Measurements from ENCODE around the gene PIF1.
"Not testable (repeated sequence)": the region's sequence is repeated elsewhere in the genome, so short reads cannot be mapped to it uniquely, and the experiment has no call there.

Gene PIF1

DNA sequence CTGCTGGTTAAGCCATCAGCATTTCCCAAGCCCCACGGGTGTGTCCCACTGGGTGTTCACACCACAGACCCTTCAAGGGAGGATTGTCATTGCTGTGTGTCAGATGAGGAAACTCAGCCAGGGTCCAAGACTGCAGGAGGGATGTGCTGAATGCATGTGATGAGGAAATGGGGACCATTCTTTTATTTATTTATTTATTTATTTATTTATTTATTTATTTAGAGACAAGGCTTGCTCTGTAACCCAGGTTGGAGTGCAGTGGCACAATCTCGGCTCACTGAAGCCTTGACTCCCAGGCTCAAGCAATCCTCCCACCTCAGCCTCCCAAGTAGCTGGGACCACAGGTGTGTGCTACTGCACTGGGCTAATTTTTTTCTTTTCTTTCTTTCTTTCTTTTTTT lies 20.8 kb downstream of the PIF1 start:
- no peaks in the 10 kb centered on the region for H3K36me3 ChIP-seq (ENCODE audit: control insufficient read depth, insufficient read depth, low read length)
- H3K27me3 ChIP-seq (ENCODE audit: control insufficient read depth, insufficient read depth, low read length), result no peaks in the 10 kb centered on the region
- H3K9me3 ChIP-seq (ENCODE audit: control insufficient read depth, low read length), result no peaks in the 10 kb centered on the region
- no peak overlapping the region for H3K9ac ChIP-seq (ENCODE audit: low read length)
- no peak overlapping the region for H3K4me3 ChIP-seq (ENCODE audit: low read length)
- H3K4me1 ChIP-seq (ENCODE audit: control insufficient read depth, insufficient read depth, low read length), result no peaks in the 10 kb centered on the region

DNA sequence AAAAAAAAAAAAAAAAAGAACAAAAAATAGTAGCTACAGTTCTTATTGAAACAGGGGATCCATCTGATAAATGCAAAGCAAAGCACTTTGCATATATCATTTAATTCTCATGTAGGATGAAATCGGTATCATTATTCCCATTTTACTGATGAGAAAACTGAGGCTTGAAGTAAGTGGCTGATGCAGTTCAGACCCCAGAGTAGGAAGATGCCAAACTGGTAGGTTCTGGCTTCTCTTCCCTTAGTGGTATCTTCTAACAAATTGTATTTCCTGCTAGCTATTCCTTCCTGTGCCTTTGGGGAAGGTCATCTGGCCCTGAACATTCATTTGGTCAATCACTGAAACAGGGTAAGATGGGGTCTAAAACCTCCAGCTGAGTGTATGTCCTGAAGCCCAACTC lies 21.9 kb downstream of the PIF1 start:
- Histone ChIP-seq H3K9me3 (ENCODE audit: control insufficient read depth, low read length) (no peaks in the 10 kb centered on the region), H3K9ac (ENCODE audit: low read length) (no peak overlapping the region), H3K27me3 (ENCODE audit: control insufficient read depth, insufficient read depth, low read length) (no peaks in the 10 kb centered on the region), H3K4me1 (ENCODE audit: control insufficient read depth, insufficient read depth, low read length) (no peaks in the 10 kb centered on the region), H3K36me3 (ENCODE audit: control insufficient read depth, insufficient read depth, low read length) (no peaks in the 10 kb centered on the region), H3K4me3 (ENCODE audit: low read length) (no peak overlapping the region)

DNA sequence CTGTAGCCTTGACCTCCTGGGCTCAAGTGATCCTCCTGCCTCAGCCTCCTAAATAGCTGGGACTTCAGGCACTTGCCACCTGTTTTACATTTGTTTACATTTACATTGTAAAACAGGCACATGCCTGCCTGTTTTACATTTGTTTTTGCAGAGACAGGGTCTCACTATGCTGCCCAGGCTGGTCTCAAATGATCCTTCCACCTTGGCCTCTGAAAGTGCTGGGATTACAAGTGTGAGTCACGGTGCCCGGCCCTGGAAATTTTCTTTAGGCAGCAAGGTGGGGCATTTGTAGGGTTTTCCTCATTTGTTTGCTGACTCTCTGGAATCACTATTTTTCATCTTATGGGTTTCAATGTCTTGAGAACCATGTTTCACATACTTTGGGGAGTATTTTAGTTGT lies 25.0 kb downstream of the PIF1 start:
- H3K36me3 ChIP-seq (ENCODE audit: control insufficient read depth, insufficient read depth, low read length), result no peaks in the 10 kb centered on the region
- H3K9ac ChIP-seq (ENCODE audit: low read length), result no peak overlapping the region
- H3K4me1 ChIP-seq (ENCODE audit: control insufficient read depth, insufficient read depth, low read length), result no peaks in the 10 kb centered on the region
- no peaks in the 10 kb centered on the region for H3K9me3 ChIP-seq (ENCODE audit: control insufficient read depth, low read length)
- H3K27me3 ChIP-seq (ENCODE audit: control insufficient read depth, insufficient read depth, low read length), result no peaks in the 10 kb centered on the region
- no peak overlapping the region for H3K4me3 ChIP-seq (ENCODE audit: low read length)

DNA sequence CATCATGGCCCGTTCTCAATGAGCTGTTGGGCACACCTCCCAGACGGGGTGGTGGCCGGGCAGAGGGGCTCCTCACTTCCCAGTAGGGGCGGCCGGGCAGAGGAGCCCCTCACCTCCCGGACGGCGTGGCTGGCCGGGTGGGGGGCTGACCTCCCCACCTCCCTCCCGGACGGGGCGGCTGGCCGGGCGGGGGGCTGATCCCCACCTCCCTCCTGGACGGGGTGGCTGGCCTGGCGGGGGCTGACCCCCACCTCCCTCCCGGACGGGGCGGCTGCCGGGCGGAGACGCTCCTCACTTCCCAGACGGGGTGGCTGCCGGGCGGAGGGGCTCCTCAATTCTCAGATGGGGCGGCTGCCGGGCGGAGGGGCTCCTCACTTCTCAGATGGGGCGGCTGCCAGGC lies 26.5 kb downstream of the PIF1 start:
- not testable (repeated sequence) for H3K9ac ChIP-seq (ENCODE audit: low read length); H3K4me1 ChIP-seq (ENCODE audit: control insufficient read depth, insufficient read depth, low read length); H3K27me3 ChIP-seq (ENCODE audit: control insufficient read depth, insufficient read depth, low read length); H3K9me3 ChIP-seq (ENCODE audit: control insufficient read depth, low read length); H3K4me3 ChIP-seq (ENCODE audit: low read length); H3K36me3 ChIP-seq (ENCODE audit: control insufficient read depth, insufficient read depth, low read length)

DNA sequence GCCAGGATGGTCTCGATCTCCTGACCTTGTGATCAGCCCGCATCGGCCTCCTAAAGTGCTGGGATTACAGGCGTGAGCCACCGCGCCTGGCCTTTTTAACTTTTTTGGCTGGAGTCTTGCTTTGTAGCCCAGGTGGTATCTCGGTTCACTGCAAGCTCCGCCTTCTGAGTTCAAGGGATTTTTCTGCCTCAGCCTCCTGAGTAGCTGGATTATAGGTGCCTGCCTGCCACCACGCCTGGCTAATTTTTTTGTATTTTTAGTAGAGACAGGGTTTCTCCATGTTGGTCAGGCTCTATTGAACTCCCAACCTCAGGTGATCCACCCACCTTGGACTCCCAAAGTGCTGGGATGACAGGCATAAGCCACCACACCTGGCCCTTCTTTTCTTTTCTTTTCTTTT lies 29.5 kb downstream of the PIF1 start:
- not testable (repeated sequence) for H3K9me3 ChIP-seq (ENCODE audit: control insufficient read depth, low read length); H3K4me1 ChIP-seq (ENCODE audit: control insufficient read depth, insufficient read depth, low read length); H3K9ac ChIP-seq (ENCODE audit: low read length); H3K36me3 ChIP-seq (ENCODE audit: control insufficient read depth, insufficient read depth, low read length); H3K27me3 ChIP-seq (ENCODE audit: control insufficient read depth, insufficient read depth, low read length); H3K4me3 ChIP-seq (ENCODE audit: low read length)

DNA sequence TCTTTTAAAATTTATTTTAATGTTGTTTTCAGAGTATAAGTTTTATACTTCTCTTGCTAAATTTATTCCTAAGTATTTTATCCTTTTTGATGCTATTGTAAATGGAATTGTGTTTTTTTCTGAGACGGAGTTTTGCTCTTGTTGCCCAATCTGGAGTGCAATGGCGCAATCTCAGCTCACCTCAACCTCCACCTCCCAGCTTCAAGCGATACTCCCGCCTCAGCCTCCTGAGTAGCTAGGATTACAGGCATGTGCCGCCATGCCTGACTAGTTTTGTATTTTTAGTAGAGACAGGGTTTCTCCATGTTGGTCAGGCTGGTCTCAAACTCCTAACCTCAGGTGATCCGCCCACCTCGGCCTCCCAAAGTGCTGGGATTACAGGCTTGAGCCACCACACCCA lies 30.1 kb downstream of the PIF1 start:
- not testable (repeated sequence) for H3K36me3 ChIP-seq (ENCODE audit: control insufficient read depth, insufficient read depth, low read length); H3K9me3 ChIP-seq (ENCODE audit: control insufficient read depth, low read length); H3K4me1 ChIP-seq (ENCODE audit: control insufficient read depth, insufficient read depth, low read length); H3K27me3 ChIP-seq (ENCODE audit: control insufficient read depth, insufficient read depth, low read length); H3K4me3 ChIP-seq (ENCODE audit: low read length); H3K9ac ChIP-seq (ENCODE audit: low read length)

DNA sequence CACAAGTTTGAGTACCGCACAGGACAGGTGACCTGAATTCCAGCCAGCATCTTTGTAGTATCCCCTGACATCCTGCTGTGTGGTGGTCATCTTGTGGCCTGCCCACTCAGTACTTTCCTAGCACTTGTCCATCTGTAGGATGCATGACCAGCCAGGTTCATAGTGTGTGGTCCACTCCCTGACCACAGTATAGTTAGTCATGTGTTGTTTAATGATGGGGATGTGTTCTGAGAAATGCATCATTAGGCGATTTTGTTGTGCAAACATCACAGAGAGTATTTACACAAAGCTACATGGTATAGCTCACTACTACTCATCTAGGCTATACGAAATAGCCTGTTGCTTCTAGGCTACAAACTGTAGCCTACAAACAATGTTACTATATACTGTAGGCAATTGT lies 33.2 kb downstream of the PIF1 start:
- H3K9ac ChIP-seq (ENCODE audit: low read length), result no peak overlapping the region
- no peak overlapping the region for H3K4me3 ChIP-seq (ENCODE audit: low read length)
- H3K4me1 ChIP-seq (ENCODE audit: control insufficient read depth, insufficient read depth, low read length), result no peaks in the 10 kb centered on the region
- no peaks in the 10 kb centered on the region for H3K9me3 ChIP-seq (ENCODE audit: control insufficient read depth, low read length)
- no peaks in the 10 kb centered on the region for H3K36me3 ChIP-seq (ENCODE audit: control insufficient read depth, insufficient read depth, low read length)
- no peaks in the 10 kb centered on the region for H3K27me3 ChIP-seq (ENCODE audit: control insufficient read depth, insufficient read depth, low read length)

DNA sequence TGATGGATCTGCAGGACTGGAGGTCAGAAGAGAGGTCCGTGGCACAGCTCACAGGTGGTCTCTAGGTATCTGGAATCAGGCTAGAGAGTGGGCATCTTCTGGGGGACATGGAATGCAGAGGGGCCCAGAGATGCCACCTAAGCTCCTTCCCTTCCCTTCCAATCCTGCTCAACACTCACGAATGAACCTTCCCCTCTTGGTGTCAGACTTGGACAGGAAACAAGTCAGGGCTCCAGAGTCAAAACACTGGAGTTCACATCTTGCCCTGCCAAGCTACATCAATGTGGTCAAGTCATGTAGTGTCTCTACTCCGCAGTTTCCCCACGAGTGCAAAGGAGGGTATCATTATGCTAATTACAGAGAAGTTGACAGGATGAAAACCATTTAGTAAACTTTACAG lies 34.0 kb downstream of the PIF1 start:
- no peak overlapping the region for H3K9ac ChIP-seq (ENCODE audit: low read length)
- H3K27me3 ChIP-seq (ENCODE audit: control insufficient read depth, insufficient read depth, low read length), result no peaks in the 10 kb centered on the region
- no peaks in the 10 kb centered on the region for H3K9me3 ChIP-seq (ENCODE audit: control insufficient read depth, low read length)
- no peak overlapping the region for H3K4me3 ChIP-seq (ENCODE audit: low read length)
- no peaks in the 10 kb centered on the region for H3K4me1 ChIP-seq (ENCODE audit: control insufficient read depth, insufficient read depth, low read length)
- no peaks in the 10 kb centered on the region for H3K36me3 ChIP-seq (ENCODE audit: control insufficient read depth, insufficient read depth, low read length)

DNA sequence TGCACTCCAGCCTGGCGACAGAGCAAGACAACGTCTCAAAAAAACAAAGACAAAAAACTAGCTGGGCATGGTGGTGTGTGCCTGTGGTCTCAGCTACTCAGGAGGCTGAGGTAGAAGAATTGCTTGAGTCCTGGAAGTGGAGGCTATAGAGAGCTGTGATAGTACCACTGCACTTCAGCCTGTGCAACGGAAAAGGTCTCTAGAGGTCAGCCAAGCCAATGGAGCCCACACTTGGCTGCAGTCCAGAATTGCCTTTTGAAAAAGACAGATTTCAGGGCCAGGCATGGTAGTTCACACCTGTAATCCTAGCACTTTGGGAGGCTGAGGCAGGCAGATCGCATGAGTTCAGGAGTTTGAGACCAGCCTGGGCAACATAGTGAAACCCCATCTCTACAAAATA lies 41.7 kb downstream of the PIF1 start:
- no peak overlapping the region for H3K4me3 ChIP-seq (ENCODE audit: low read length)
- no peaks in the 10 kb centered on the region for H3K9me3 ChIP-seq (ENCODE audit: control insufficient read depth, low read length)
- no peaks in the 10 kb centered on the region for H3K27me3 ChIP-seq (ENCODE audit: control insufficient read depth, insufficient read depth, low read length)
- no peaks in the 10 kb centered on the region for H3K4me1 ChIP-seq (ENCODE audit: control insufficient read depth, insufficient read depth, low read length)
- no peaks in the 10 kb centered on the region for H3K36me3 ChIP-seq (ENCODE audit: control insufficient read depth, insufficient read depth, low read length)
- no peak overlapping the region for H3K9ac ChIP-seq (ENCODE audit: low read length)

DNA sequence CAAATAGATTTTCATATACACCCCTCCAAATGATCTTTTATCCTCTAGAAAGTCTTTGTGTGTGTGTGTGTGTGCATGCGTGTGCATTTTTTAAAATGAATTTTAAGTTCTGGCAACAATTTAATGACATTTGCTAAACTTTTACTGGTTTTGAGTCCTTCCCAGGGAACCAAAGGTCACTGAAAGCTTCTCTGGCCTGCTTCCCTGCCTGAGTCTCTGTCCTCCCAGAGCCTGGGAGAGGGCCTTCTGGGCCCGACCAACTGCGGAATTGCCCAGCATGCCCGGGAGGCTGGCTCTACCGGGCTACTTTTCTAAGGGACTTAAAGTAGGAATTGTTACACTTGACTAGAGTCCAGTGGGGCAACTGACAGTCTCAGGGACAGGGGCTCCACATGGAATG lies 42.7 kb downstream of the PIF1 start:
- no peaks in the 10 kb centered on the region for H3K27me3 ChIP-seq (ENCODE audit: control insufficient read depth, insufficient read depth, low read length)
- no peaks in the 10 kb centered on the region for H3K4me1 ChIP-seq (ENCODE audit: control insufficient read depth, insufficient read depth, low read length)
- H3K9ac ChIP-seq (ENCODE audit: low read length), result no peak overlapping the region
- no peaks in the 10 kb centered on the region for H3K36me3 ChIP-seq (ENCODE audit: control insufficient read depth, insufficient read depth, low read length)
- no peak overlapping the region for H3K4me3 ChIP-seq (ENCODE audit: low read length)
- H3K9me3 ChIP-seq (ENCODE audit: control insufficient read depth, low read length), result no peaks in the 10 kb centered on the region

DNA sequence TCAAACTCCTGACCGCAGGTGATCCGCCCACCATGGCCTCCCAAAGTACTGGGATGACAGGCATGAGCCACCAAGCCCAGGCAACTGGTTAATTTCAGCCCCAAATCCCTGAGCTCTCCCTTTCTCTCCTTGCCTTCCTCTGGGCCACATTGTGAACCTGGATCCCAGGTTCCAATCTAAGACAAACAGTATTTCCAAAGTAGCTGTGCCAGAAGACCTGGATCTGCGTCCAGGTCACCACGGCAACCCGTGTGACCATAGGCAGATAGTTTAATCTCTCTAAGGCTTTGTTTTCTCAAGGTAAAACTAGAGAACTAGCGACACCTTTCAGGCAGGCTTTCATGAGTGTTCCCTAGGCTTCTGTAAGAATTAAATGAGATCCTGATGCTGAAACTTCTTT lies 44.1 kb downstream of the PIF1 start:
- no peaks in the 10 kb centered on the region for H3K36me3 ChIP-seq (ENCODE audit: control insufficient read depth, insufficient read depth, low read length)
- H3K27me3 ChIP-seq (ENCODE audit: control insufficient read depth, insufficient read depth, low read length), result peaks cover 12% of the 10 kb centered on the region
- H3K4me3 ChIP-seq (ENCODE audit: low read length), result no peak overlapping the region
- no peaks in the 10 kb centered on the region for H3K4me1 ChIP-seq (ENCODE audit: control insufficient read depth, insufficient read depth, low read length)
- H3K9me3 ChIP-seq (ENCODE audit: control insufficient read depth, low read length), result no peaks in the 10 kb centered on the region
- no peak overlapping the region for H3K9ac ChIP-seq (ENCODE audit: low read length)

DNA sequence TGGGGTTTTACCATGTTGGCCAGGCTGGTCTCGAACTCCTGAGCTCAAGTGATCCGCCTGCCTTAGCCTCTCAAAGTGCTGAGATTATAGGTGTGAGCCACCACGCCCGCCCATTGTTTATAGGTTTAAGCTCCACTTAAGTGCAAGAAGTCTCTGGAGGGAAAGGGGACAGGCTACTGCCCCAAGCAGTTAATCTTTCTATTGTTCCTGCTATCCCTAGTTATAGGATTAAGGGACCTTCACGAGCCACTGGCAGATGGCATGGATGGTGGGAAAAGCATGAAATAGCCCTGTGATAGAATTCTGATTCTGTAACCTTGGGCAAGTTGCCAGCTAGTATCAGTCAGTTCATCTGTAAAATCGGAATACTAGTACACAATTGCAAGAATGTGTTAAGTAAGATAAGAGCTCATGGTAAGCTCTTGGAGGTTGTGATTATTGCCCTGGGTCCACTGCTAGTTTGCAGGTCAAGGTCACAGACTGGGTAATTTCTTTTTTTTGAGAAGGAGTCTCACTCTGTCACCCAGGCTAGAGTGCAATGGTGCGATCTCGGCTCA lies 44.8 kb downstream of the PIF1 start:
- Histone ChIP-seq H3K4me3 (ENCODE audit: low read length) (no peak overlapping the region), H3K36me3 (ENCODE audit: control insufficient read depth, insufficient read depth, low read length) (no peaks in the 10 kb centered on the region), H3K4me1 (ENCODE audit: control insufficient read depth, insufficient read depth, low read length) (no peaks in the 10 kb centered on the region)

DNA sequence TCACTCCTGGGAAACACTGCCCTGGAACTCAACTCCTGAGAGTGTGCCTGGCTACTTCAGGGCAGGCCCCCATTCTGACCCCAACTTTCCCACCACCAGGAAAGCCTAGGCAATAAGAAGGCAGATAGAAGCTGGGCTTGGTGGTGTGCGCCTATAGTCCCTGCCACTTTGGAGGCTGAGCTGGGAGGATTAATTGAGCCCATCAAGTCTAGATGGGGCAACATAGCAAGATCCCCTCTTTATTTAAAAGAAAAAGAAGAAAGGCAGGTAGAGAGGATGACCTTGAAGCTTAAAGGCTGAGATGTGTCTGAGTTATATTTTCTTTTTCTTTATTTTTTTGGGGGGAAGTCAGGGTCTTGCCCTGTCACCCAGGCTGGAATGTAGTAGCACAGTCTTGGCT lies 45.8 kb downstream of the PIF1 start:
- H3K27me3 ChIP-seq (ENCODE audit: control insufficient read depth, insufficient read depth, low read length), result peaks cover 24% of the 10 kb centered on the region
- H3K9me3 ChIP-seq (ENCODE audit: control insufficient read depth, low read length), result no peaks in the 10 kb centered on the region
- no peaks in the 10 kb centered on the region for H3K4me1 ChIP-seq (ENCODE audit: control insufficient read depth, insufficient read depth, low read length)
- H3K9ac ChIP-seq (ENCODE audit: low read length), result no peak overlapping the region
- H3K4me3 ChIP-seq (ENCODE audit: low read length), result no peak overlapping the region
- H3K36me3 ChIP-seq (ENCODE audit: control insufficient read depth, insufficient read depth, low read length), result no peaks in the 10 kb centered on the region

More for the DNA sequence above, 44.8 kb downstream of the PIF1 start:
- Histone ChIP-seq H3K27me3 (ENCODE audit: control insufficient read depth, insufficient read depth, low read length) (peaks cover 18% of the 10 kb centered on the region), H3K9ac (ENCODE audit: low read length) (no peak overlapping the region), H3K9me3 (ENCODE audit: control insufficient read depth, low read length) (no peaks in the 10 kb centered on the region)
